ENCODE results near the gene A4GNT.

A4GNT gene

DNA sequence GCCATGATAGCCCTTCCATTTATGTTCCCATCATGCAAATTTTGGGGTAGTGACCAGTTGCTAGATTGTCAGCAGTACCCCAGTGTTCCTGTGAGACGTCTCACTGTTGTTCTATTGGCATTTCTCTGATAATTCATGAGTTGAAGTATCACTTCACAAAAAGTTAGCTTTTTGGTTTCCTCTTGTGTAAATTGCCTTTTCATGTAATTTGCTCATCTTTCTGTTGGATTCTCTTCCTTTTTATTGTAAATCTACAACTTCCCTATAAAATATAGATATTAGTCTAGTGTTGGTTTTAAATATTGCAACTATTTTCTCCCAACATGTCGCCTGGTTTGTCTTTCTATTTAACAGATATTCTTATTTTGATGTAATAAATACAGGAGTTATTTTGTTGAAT is 7.5 kb upstream of the A4GNT start:
- DNase-seq = no peak
- Mint-ChIP-seq H3K27ac (no peak overlapping the region), H3K9me3 (peaks cover 15% of the 10 kb centered on the region), H3K4me1 (no peaks in the 10 kb centered on the region), H3K4me3 (no peak overlapping the region), H3K27me3 (ENCODE audit: low read depth, poor library complexity) (peaks cover 2% of the 10 kb centered on the region), H3K36me3 (ENCODE audit: low read depth) (no peaks in the 10 kb centered on the region)
- no peak for TF ChIP-seq CTCF (IDR thresholded peaks at IDR 0.05)

DNA sequence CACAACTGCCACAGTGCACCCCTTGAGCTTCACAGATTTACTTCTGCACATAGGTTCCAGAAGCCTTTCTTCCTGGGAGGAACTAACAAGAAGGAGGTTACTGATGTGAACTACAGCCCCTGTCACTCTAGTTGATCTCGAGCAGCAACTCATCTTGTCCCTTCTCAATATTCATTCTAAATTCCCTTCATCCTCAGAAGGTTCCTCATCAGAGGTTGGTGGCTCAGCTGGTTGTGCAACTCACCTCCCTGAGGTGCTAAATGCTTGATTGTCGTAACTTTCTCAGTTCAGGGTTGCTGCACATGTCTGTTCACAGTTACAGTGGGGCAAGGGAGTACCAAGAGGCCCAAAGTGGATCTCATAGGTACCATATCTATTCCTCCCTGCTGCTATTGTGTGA is 5.7 kb upstream of the A4GNT start:
- H3K36me3 Mint-ChIP-seq (ENCODE audit: low read depth) = no peaks in the 10 kb centered on the region

GRCh38 chr3:138136201-138136600 is 4.0 kb upstream of the A4GNT start:
- H3K27ac Mint-ChIP-seq = no peak overlapping the region
- H3K36me3 Mint-ChIP-seq (ENCODE audit: low read depth) = no peaks in the 10 kb centered on the region
- TF ChIP-seq CTCF (IDR thresholded peaks at IDR 0.05) = no peak
- no peak overlapping the region for H3K4me3 Mint-ChIP-seq
- H3K27me3 Mint-ChIP-seq (ENCODE audit: low read depth, poor library complexity) = peaks cover 10% of the 10 kb centered on the region
- no peaks in the 10 kb centered on the region for H3K4me1 Mint-ChIP-seq
- H3K9me3 Mint-ChIP-seq = no peaks in the 10 kb centered on the region
- DNase-seq = no peak

More for the DNA sequence above, 5.7 kb upstream of the A4GNT start:
- Mint-ChIP-seq H3K4me3 (no peak overlapping the region), H3K27me3 (ENCODE audit: low read depth, poor library complexity) (peaks cover 5% of the 10 kb centered on the region), H3K4me1 (no peaks in the 10 kb centered on the region), H3K9me3 (no peaks in the 10 kb centered on the region), H3K27ac (no peak overlapping the region)
- TF ChIP-seq CTCF (IDR thresholded peaks at IDR 0.05) = no peak
- DNase-seq = no peak

GRCh38 chr3:138135833-138136194 is 3.6 kb upstream of the A4GNT start:
- no peak overlapping the region for H3K27ac Mint-ChIP-seq
- no peak for DNase-seq
- no peaks in the 10 kb centered on the region for H3K9me3 Mint-ChIP-seq
- no peak overlapping the region for H3K4me3 Mint-ChIP-seq
- H3K4me1 Mint-ChIP-seq = no peaks in the 10 kb centered on the region
- H3K36me3 Mint-ChIP-seq (ENCODE audit: low read depth) = no peaks in the 10 kb centered on the region
- TF ChIP-seq CTCF (IDR thresholded peaks at IDR 0.05) = no peak
- H3K27me3 Mint-ChIP-seq (ENCODE audit: low read depth, poor library complexity) = peaks cover 13% of the 10 kb centered on the region

DNA sequence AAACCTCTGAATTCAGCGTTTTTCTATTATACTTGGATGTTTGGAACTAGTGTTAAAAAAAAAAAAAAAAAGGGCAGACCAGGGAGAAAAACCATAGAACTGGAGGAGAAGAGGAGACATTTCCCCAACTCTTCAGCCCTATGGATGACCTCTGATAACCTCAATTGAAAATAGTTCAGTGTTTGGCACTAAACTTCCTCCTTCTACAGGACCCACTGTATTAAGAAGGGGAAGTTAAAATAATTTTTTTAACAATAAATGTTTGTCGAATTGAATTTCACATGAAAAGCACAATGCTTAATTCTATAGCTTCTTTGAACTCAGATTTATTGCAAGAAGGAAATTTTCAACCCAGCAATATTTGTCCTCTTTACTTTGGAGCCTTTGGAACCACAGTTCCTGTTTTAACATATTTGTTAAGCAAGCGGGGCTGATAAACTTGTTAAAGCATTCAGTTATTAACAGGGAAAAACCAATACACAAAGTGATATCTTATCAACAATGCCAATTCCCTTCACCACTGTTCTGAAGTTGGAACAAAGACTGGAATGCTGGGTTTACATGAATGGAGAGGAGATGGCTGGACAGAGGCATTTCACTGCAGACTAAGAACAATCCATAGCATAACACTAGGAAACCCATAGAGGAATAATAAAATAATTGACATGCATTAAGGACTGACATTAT is 3.1 kb upstream of the A4GNT start:
- no peak for TF ChIP-seq CTCF (IDR thresholded peaks at IDR 0.05)
- no peaks in the 10 kb centered on the region for H3K9me3 Mint-ChIP-seq
- H3K4me3 Mint-ChIP-seq = no peak overlapping the region
- H3K36me3 Mint-ChIP-seq (ENCODE audit: low read depth) = no peaks in the 10 kb centered on the region
- no peak overlapping the region for H3K27ac Mint-ChIP-seq
- no peak for DNase-seq
- H3K27me3 Mint-ChIP-seq (ENCODE audit: low read depth, poor library complexity) = peaks cover 14% of the 10 kb centered on the region
- no peaks in the 10 kb centered on the region for H3K4me1 Mint-ChIP-seq

DNA sequence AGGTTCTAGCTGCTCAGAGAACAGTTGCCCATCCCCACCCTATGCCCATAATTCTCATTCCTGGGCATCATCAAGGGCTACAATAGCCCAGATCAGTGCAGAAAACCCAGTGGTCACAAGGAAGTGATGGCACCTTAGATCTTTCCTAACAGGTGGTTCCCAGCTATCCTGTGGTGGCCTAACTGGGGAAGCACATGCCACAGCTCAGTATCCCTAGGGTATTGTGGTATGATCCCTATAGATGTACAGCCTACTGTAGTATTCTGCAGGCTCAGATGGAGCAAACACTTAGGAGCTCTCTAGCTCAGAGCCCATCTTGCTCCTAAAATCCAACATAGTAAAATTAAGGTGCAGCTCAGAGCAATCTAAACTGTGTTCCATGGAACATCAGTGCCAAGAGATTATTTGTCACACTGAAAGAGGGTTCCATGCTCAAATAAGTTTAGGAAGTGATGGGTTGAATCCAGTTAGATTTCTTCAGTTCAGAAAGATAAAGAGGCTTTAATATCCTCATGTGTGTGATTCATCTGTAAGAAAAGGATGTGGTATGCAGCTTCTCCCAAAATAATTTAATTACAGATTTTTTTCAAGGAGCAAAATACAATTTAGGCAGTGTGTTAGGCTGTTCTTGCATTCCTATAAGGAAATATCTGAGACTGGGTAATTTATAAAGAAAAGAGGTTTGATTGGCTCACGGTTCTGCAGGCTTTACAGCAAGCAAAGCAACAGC is 4.4 kb downstream of the A4GNT start:
- TF ChIP-seq CTCF (IDR thresholded peaks at IDR 0.05) = no peak
- Mint-ChIP-seq H3K4me3 (no peak overlapping the region), H3K27me3 (ENCODE audit: low read depth, poor library complexity) (peaks cover 11% of the 10 kb centered on the region), H3K36me3 (ENCODE audit: low read depth) (no peaks in the 10 kb centered on the region), H3K27ac (no peak overlapping the region), H3K9me3 (peaks cover 18% of the 10 kb centered on the region), H3K4me1 (peaks cover 15% of the 10 kb centered on the region)
- no peak for DNase-seq

All from nephron progenitor cell (in vitro differentiated cells).